MV-4-11 (cell line): ENCODE data around the gene TIGD1.
A peak's percentile ranks its signal among the peaks of the same experiment; 100 is the strongest.

Experiments
- DNase-seq: peaks from one replicate; lab custom pipeline; 2025; lab: John Stamatoyannopoulos, UW

The TIGD1 gene

DNA sequence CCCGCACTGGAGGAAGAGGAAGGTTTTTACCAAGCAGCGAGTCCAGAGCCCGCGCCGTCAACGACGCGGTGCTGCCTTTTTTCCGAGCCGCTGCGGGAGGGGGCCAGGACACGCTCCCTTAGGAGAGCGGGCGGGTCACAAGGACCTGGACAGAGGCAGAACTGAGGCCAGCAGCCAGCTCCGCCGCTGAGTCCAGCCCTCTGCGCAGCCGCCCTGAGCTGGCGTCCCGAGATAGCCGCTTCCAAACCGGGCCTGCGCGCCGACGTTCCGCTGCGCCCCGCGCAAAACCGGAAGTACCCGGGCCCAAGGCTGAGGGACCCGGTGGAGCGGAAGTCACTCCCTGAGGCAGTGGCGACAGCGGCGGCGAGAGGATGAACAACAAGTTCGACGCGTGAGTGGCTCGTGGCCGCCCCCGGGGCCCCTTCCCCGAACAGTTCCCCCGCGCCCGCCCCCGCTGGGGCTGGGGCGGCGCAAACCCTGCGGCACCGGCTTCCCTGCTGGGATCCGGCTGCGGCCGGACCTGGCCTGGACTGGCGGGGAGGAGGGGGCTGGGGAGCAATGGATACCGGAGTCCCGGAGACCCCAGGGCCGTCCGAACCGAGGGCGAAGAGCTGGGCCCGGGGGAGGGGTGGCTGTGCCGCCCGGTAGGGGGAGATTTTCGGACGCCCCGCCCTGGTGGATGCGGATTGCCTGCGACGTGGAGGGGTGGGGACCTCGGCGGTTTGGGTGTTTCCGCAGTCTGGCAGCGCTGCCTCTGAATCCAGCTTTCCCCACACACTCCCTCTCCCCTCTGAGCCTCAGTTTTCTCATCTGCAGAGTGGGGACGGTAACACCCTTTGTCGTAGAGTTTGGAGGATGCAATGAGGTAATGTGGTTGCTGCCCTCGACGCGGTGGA, at the start of gene TIGD1, which contains the start of gene EIF4E2:
Gene TIGD1, minus strand, starts transcription at position 204 of the 896 bp plus-strand sequence. CDS start 675 bp downstream, outside the sequence.
Gene EIF4E2, plus strand, starts transcription at position 336 of the 896 bp plus-strand sequence. Its CDS starts 36 bp downstream, at position 372.
- DNase-seq, result peak; percentile 87

DNA sequence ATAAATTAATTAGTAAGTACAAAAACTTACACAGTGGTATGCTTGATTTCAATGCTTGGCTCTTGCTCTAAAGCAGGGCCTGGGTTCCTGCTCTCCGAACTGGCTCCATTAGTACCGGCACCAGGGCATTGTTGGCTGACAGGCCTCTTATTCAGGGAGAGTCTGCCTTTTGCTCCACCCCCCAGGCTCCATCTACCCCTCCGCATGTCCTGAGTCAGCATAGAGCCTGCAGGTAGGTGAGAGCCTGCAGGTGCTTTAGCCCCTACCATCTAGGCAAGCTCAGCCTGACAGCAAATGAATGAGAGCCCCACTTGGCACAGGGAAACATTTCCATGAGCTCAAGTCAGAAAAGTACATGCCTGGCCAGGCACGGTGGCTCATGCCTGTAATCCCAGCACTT, 47.9 kb upstream of the TIGD1 start:
- DNase-seq, result no peak

DNA sequence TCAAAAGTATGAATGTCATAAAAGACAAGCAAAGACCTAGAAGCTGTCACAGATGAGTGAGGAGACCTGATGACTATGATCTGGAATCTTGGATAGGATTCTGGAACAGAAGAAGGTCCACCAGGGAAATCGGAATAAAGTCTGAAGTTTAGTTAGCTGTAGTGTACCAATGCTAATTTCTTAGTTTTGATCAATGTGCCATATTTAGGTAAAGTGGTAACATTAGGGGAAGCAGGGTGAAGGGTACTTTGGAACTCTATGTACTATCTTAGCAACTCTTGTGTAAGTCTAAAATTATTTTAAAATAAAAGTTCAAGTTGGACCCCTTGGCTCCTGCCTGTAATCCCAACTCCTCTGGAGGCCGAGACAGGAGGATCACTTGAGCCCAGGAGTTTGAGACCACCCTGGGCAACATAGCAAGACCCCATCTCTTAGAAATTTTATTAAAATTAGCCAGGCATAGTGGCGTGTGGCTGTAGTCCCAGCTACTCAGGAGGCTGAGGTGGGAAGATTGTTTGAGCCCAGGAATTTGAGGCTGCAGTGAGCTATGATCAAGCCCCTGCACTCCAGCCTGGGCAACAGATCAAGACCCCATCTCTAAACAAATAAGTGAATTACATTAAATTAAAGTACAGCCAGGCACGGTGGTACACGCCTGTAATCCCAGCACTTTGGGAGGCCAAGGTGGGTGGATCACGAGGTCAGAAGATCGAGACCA, 47.2 kb upstream of the TIGD1 start:
- DNase-seq, result no peak

DNA sequence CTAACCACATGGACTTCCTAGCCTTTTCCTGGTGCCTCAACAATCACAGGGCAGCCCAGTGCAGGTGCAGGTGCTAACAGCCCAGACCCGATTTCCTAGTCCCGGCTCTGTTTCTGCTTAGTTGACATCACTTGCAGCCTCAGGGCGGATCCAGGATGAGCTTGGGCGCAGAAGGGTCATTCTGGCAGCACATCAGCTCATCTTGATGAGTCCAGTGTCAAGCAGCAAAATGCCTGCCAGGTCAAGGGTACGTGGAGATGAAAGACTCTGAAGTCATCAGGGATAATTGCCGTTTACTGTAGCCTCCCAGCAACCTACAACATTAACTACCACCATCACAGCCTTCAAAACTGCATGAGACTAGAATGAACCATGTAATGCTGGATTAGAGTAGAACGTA, 43.6 kb upstream of the TIGD1 start:
- DNase-seq, result no peak

DNA sequence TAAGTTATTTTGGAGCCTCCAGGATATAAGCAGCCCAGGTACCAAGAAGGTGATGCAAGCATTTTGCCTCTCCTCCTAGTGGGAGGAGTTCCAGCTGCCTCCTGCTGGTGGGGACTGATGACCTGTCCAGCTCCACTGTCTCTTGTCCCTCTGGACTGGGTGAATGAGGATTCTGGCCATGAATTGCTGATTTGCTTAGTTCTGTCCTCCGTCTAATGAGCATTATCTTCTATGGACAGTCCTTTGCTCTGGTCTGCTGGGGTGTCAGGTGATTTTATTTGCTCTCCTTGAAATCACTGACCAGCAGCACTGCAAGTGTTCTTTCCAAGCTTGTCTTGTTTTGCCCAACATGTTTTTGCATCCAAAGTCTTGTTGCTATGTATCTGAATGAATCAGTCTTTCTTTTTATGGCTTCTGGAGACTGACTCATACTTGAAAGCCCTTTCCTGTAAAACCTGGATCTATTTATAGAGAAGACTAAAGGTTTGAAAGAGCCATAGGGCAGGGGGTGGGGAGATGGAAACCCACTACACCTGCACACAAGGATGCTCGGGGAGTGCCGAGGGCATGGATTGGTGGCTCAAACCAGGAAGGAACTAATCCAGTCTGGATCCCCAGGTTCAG, 42.5 kb upstream of the TIGD1 start:
- no peak for DNase-seq

DNA sequence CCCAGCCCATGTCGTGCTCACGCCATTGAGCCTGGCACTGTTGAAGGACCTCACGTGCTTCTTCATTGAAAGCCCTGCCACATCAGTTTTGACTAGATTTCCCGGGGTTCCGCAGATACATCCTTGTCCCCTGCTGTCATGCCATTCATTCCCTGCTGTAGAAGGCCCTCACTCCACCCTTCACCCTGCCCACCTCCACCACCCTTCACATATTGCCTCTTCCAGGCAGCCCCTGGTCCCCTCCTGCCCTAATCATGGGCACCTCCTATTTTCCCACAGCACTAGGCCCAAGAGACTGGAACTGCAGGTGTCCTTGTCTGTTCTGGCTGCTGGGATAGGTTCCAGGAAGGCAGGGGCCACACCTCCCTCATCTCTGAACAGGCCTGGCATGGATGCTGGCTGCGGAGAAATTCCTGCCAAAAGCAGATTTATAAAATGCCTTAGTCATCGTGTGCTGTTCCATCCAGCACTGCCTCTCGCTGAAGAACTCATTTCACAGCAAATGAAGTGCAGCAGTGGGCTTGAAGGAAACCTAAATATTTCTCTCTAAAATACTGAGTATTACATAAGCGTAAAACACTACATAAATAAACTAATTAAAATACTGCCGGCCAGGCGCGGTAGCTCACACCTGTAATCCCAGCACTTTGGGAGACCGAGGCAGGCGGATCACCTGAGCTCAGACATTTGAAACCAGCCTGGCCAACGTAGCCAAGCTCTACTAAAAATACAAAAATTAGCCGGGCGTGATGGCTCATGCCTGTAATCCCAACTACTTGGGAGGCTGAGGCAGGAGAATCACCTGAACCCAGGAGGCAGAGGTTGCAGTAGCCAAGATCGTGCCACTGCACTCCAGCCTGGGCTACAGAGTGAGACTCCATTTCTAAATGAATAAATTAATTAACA, 38.6 kb upstream of the TIGD1 start:
- DNase-seq, result no peak

DNA sequence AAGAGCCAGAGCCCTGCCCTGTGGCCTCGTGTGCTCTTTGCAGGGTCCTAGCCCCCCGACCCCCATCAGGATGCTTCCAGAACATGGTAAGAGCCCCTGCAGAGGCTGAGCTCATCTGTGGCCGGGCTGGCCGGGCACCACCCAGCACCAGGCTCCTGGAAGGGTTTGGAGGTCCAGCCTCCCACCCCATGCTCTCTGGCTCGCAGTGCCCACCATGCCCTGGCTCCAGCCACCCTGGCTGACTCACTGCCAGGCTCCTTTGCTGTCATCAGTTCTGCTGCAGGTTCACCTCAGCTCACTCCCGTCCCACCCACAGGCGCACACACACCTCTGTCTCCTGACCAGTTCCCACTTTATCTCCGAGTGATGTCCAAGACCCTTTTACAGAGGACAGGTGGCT, 37.7 kb upstream of the TIGD1 start:
- DNase-seq, result no peak

DNA sequence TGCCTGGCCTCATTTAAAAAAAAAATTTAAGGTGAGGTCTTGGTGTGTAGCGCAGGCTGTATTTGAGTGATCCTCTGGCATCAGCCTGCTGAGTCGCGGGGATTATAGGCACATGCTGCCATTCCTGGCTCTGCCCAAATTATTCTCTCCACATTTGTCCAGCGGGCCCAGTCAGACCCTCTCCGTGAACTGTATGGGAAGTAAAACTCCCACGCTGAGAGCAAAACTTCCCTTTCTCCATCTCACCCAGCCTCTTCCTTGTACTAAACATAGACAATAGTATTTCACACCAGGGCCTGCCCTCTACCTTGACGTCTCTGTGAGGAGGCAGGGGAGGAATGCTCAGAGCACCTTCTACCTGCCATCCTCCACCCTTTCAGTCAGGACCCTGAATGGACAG, 37.2 kb upstream of the TIGD1 start:
- peak; percentile 42 for DNase-seq

DNA sequence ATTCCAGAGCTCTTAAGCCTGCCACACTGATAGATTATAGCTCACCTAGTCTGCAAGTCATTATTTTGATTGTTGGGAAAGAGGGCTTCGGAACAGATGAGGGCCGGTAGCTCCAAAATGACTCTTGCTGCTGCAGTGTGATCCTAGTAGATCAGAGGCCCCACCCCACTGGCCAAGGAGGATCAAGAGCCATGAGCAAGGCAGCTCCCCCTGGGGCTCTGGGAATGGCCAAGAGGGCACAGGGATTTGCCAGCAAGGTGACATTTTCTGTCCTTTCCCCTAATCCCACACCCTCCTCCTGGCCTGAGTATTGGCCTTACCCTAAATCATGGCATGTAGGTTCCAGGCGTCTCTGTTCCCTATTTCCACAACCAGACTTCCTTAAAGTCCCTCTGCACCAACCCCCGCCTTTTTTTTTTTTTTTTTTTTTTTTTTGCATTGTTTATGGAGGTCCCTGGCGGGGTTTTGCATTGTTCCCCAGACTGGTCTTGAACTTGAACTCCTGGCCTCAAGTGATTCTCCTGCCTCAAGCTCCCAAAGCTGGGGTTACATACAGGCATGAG, 36.7 kb upstream of the TIGD1 start:
- peak; percentile 39 for DNase-seq

DNA sequence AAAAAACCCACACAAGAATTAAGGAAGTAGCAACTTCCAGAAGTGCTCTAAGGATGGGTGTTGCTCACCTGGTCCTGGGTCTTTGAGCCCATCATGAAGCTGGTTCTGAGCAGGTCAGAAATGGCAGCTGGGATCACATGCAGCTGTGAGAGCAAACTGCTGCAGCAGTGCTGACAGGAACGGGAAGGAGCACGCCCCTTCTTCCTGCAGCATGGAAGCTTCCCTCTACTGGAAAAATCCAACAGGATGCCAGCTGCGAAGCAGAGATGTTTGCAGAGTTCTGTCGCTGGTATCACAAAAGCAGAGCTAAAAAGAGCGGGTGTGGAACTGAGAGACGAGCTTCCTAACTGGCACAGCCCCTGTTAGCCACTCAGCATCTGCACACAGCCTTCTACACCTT, 33.9 kb upstream of the TIGD1 start:
- no peak for DNase-seq

DNA sequence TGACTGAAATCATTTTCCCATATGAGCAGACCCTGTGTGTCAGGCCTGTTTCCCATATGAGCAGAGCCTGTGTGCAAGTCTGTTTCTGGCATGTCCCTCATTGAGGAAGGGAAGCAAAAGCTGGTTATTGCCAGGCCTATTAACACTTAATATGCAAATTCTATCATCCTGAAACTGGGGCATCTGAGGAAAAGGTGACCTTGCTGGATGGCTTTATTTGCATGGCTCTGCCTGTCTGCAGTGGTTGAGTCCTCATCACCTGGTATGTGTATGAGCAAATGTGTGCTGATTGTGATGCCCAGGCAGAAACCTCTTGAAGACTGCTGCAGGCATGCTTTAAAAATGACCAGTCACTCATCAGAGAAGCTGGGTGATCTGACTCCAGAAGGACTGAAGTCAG, 31.4 kb upstream of the TIGD1 start:
- no peak for DNase-seq

DNA sequence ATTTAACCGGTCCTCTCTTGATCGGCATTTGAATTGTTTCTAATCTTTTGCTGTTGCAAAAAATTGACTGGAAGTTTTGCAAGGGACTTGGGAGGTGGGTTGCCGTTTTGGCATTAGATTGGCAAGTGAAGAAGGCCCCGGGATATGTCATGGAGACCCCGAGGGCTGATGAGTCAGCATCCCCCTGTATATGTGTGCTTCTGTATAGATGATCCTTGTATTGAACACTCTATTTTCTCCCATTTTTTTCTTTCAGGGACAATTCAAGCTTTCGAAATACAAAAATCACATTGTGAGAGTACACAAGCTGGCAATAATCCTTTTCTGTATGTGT, 30.3 kb upstream of the TIGD1 start:
- no peak for DNase-seq

DNA sequence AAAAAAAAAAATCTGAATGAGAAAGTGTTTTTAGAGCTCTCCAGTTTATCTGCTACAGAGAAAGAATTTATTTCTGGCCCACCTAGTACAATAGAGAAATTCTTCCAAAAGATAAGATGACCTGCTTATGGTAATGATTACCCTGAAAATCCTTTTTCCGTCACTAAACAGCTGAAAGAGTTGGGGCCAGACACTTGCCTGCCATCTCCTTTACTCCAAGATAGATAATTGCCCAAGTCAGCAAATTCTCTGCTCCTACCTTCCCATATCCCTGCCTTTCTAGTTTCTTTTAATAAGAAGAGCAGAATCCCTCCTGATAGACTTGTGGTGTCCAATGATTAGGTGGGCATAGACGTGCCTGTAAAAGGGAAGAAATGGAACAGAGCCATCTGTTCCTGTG, 28.3 kb upstream of the TIGD1 start:
- no peak for DNase-seq

DNA sequence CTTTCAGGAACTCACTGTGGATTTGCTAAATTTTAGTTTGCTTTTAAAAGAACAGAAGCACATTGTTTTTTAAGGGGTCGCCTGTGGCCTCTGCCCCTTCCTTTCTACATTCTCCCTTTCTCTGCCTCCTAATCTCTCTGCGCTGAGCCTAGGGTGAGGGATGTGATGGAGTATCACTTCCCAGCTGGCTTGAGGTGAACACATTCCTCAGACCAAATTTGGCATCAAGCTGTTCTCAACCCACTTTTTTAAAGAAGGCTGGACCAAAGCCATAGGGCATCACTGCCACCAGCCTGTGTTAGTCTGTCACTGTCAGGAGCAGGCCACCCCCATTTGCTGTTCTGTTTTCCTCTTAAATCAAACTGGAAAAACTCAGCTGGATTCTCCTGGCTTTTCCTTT, 27.5 kb upstream of the TIGD1 start:
- no peak for DNase-seq

DNA sequence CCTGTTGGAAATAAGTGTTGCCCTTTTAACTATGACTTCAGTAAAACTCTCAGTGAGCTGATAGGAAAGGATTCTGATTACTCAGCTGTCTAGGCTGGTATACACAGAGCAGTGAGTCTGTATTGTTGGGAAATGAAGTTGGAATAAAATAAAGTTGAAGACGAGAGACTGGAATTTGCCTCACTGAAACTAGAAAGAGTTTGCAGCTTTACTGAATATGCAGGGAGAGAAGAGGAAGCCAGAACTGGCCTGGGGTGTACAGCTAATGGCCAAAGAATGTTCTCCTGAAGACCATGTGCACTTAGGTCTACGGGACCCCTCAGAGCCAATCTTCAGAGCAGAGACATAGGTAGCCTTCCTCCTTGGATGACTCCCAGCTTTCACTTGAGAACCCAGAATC, 26.6 kb upstream of the TIGD1 start:
- DNase-seq, result no peak

DNA sequence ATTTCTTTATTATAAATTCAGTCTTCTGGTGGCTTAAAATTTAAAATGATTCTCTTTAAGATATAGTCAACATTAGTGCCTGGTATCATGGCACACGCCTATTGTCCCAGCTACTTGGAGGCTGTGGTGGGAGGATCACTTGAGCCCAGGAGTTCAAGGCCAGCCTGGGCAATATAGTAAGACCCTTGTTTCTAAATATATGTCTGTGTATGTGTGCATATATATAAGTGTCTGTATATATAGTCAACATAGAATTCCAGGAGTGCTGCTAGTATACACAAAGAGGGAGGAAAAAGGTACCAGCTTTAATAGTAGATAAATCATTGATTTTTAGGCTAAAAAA, 25.0 kb upstream of the TIGD1 start:
- DNase-seq, result no peak

DNA sequence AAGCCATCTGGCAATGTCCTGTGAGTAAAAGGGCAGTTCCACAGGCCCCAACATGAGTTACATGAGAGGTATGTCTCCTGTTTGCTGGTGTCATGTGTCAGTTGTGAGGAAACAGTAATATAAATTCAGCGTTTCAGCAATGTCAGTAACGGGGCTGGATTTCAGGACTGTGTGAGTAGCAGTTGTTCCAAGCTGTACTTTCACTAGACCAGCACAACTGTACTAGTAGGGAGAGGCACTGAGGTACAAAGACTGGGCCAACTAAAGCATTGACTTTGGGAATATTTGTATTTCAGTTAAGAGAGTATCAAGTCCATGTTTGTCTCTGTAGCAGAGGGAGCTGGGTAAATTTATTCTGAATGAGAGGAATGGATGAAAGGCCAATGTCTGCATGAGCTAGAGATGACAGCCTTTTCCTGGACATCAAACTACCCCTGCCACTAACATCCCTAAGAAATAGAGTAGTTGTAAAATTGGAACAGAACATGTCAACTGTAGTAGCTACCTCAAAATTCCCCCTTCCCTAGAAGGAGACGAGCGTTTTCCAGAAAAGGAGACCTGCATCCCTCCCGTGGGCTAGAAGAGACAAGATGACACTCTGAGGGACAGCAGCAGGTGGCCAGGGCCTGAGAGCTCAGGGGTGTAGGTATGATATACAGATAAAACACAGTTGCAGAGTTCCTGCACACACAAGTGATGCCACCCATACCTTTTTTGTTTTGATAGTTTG, 24.5 kb upstream of the TIGD1 start:
- DNase-seq, result no peak

DNA sequence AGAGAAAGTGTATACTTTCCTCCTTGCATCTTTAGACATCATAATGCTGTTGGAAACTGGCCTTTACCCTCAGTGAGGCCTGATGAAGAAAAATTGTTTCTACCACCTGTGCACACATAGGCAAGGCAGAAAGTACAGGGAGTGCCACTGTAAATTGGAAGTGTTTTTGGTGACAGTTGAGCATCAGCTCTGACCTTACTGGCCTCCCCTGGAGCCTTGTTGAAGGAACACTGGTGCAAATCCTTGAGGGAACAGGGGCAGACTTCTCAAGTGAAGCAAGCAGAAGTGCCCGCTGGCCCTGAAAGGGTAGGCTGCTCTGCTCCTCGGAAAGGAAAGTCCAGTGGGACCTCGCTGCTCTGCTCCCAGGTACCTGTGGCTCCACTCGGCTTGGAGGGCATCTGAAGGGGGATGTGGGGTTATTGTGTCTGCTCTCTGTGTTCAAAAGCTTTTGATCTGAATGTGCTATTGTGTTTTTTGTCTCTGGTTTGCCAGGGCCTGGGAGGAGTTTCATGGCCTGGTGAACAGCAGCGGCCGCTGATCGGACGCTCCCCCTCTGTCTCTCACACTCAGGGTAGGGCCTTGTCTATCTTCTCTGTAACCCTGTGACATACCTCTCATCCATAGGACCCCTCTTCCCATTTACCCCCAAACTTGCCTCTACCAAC, 23.5 kb upstream of the TIGD1 start:
- DNase-seq, result no peak

DNA sequence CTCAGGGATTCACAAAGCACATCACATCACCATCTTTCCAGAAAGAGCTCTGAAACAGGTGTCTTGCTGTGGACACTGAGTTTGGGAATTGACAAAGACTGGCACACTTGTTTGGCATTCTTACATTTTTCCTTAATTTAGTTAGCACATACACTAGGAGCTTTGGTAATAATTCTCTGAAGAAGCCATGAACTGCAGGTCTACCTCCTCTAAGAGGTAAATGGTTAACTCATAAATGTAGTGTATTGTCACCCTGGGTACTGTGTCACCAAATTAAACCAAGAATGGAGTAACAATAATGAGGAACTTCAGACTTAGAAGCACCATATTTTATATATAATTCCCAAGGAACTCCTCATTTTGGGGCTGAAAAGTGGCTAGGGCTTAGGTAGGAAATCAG, 22.7 kb upstream of the TIGD1 start:
- no peak for DNase-seq

DNA sequence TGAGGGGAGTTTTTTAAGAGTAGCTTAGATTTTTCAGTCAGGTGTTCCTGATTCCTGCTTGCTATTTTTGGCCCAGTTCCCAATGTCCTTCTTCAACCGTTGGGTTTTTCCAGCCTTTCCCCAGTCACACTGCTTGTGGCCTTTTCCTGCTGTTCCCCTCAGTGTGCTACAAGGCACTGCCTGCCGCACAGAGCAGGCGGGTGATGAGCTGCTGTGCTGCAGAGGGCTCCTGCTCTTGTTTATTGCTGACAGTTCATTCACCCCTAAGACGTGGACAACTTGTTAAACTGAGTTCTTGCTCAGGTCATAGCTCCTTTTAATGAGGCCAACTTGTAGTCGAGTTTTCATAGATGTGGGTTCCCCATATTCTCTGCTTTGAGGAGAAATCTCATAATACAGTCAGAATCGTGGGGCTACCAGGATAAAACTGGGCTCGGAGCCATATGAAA, 20.7 kb upstream of the TIGD1 start:
- DNase-seq, result no peak
